ENCODE results near the gene TMEM200A.
"Not testable (repeated sequence)": the region's sequence is repeated elsewhere in the genome, so short reads cannot be mapped to it uniquely, and the experiment has no call there.

The TMEM200A gene

GRCh38 chr6:130365166-130366106 is at the start of gene TMEM200A:
TSS of gene TMEM200A (plus strand) at chr6:130366017. CDS start at chr6:130440423, 74,406 bp downstream.
- in situ Hi-C loops (cut with HindIII; ENCODE audit: low sequenced_read_pairs), result no loop called here

- in situ Hi-C loops (cut with HindIII; ENCODE audit: low sequenced_read_pairs), result no loop called here
These were observed 44.9 kb upstream of the TMEM200A start for GRCh38 chr6:130320908-130321307.

- in situ Hi-C loops (cut with HindIII; ENCODE audit: low sequenced_read_pairs), result no loop called here
These were observed 43.0 kb upstream of the TMEM200A start for GRCh38 chr6:130322673-130323268.

GRCh38 chr6:130324657-130325056 is 41.2 kb upstream of the TMEM200A start:
- in situ Hi-C loops (cut with HindIII; ENCODE audit: low sequenced_read_pairs), result no loop called here

GRCh38 chr6:130326496-130326895 is 39.3 kb upstream of the TMEM200A start:
- in situ Hi-C loops (cut with HindIII; ENCODE audit: low sequenced_read_pairs), result no loop called here

GRCh38 chr6:130337534-130337933 is 28.3 kb upstream of the TMEM200A start:
- in situ Hi-C loops (cut with HindIII; ENCODE audit: low sequenced_read_pairs), result no loop called here

DNA sequence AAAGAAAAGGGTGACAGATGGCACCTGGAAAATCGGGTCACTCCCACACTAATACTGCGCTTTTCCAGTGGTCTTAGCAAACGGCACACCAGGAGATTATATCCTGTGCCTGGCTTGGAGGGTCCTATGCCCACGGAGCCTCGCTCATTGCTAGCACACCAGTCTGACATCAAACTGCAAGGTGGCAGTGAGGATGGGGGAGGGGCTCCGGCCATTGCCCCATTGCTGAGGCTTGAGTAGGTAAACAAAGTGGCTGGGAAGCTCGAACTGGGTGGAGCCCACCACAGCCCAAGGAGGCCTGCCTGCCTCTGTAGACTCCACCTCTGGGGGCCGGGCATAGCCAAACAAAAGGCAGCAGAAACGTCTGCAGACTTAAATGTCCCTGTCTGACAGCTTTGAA is 19.5 kb upstream of the TMEM200A start:
- in situ Hi-C loops (cut with HindIII; ENCODE audit: low sequenced_read_pairs), result not testable (repeated sequence)

DNA sequence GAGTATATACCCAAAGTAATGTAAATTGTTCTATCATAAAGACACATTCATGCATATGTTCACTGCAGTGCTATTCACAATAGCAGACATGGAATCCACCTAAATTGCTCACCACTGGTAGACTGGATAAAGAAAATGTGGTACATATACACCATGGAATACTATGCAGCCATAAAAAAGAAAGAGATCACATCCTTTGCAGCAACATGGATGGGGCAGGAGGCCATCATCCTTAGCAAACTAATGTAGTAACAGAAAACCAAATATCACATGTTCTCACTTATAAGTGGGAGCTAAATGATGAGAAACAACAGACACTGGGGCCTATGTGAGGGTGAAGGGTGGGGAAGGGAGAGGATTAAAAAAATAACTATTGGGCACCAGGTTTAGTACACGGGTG is 11.5 kb upstream of the TMEM200A start:
- in situ Hi-C loops (cut with HindIII; ENCODE audit: low sequenced_read_pairs), result no loop called here

DNA sequence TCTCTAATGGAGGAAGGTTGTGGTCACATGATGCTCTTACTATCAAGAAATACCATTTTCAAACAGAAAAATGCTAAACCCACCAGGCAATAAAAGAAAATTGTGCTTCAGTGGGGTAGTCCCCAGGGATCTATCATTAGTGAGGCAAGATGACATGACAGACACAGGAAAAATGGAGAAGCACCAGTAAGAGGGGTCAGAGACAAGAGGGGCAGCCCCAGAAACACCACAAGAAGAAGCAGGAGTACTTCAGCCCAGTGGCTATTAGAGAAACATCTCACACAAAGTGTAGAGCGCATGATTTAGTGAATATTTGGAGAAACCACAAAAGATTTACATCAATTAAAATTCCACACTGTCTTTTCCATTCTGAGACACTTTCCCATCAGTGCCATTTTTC is 10.2 kb upstream of the TMEM200A start:
- in situ Hi-C loops (cut with HindIII; ENCODE audit: low sequenced_read_pairs), result no loop called here

DNA sequence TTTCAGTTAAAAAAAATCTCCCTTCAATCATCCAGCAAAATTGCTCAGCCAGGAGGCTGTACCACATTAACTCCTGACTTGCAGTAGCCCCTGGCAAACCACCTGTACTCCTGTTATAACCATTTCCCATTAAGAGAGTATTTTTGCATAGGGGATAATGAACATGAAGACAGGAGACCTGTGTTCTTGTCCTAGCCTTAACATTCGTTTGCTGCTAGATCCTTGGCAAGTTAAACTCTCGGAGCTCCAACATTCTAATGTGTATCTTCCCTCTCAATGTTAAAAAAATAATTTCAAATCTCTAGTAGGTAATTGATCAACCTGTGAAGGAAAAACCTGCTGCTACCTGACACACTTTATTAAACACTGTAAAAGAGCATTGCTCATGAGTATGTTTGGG is 8.4 kb upstream of the TMEM200A start:
- in situ Hi-C loops (cut with HindIII; ENCODE audit: low sequenced_read_pairs), result no loop called here

DNA sequence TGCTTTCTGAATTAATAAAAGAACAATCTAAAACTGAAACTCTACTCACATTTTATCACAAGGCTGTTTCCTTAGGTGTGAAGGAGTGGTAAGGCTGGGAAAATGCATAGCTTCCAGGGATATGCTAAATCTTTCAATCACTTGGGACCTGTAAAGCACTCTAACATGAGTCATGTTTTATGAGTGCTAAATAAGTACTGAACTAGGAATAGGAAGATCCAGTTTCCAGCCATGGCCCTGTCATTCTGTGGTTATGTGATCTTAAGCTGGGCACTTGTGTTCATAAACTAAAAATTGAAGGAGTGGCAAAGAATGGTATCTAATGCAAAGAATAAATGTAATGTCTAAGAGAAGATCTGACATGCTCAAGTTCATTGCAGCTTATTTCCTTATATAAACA is 6.1 kb upstream of the TMEM200A start:
- in situ Hi-C loops (cut with HindIII; ENCODE audit: low sequenced_read_pairs), result no loop called here

DNA sequence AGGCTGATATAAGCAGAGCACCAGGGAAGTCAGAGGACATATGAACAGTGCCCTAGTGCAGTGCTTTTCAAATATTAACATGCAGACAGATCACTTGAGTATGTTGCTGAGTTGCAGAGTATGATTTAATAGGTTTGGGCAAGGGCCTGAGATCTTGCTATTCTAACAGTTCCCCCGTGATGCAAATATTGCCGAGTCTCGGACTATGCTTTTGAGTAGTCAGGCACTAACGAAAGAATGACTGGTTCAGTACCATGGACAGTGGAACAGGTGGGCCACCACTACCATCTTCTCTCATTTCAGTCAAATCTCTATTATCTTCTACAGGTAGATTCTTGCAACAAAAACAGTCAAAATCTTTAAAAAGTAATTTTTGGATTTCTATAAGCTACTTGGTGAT is 3.7 kb upstream of the TMEM200A start:
- in situ Hi-C loops (cut with HindIII; ENCODE audit: low sequenced_read_pairs), result no loop called here

DNA sequence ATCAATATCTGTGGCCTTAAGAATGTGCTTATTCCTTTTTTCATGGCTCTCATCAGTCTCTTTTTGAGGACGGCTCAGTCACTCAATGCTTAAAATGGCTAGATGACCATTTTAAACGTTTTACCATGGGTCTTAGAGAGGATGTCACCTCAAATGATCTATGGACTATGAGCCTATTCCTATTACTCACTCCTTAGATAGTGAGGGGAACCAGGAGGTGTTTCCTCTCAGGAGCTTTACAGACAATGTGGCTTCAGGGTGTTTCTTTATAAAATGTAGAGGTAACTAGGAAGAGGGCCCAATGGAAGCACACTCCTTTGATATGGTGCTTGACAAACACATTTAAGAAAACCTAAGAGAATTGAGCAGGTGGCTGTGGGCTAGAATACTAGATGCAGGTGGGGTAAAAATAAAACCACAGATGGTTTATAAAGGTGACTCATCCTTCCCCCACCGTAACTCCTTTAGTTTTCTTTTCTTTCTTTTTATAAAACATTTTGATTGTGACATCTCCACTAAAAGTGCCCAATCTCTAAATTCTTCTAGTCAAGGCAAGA is 1.5 kb upstream of the TMEM200A start:
- in situ Hi-C loops (cut with HindIII; ENCODE audit: low sequenced_read_pairs), result no loop called here

GRCh38 chr6:130366107-130367005 is 539 bp downstream of the TMEM200A start:
- in situ Hi-C loops (cut with HindIII; ENCODE audit: low sequenced_read_pairs), result no loop called here

- in situ Hi-C loops (cut with HindIII; ENCODE audit: low sequenced_read_pairs), result no loop called here
These were observed 1.9 kb downstream of the TMEM200A start for GRCh38 chr6:130367767-130368166.

DNA sequence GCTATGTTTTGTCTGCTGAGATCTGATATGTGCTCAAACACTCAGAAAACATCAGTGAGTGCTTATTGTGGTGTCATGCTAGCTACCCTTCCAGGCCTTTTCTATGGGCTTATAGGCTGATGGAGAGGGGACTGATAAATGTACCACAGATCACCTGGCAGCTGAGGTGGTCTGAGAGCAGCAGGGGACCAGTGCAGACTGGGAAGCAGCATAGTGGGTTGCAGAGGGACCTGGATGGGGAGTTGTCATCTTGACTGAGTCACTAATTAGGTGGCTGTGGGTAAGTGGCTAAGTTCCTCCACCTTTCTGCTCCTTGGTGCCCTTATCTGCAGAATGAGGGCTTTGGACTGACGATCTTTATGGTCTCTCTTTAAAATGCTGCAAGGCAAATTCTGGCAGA is 2.8 kb downstream of the TMEM200A start:
- in situ Hi-C loops (cut with HindIII; ENCODE audit: low sequenced_read_pairs), result no loop called here

DNA sequence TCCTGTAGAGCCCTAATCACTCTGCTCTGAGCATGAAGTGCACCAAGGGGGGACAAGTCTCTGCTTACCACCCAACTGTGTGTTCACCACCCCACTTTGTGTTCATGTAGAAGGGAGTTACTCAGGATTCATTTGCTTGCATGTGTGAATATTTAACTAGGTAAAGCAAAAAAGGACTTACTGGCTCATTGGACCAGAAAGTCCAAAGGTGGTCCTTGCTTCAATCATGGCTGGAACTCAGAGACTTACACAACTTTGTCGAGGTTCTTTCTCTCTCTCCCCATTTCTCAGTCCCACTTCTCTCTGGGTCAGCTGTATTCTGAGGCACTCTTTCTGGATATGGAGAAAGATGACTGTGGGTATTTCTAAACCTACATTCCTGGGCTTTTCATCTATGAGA is 4.0 kb downstream of the TMEM200A start:
- in situ Hi-C loops (cut with HindIII; ENCODE audit: low sequenced_read_pairs), result no loop called here

GRCh38 chr6:130371921-130372420 is 6.2 kb downstream of the TMEM200A start:
- in situ Hi-C loops (cut with HindIII; ENCODE audit: low sequenced_read_pairs), result no loop called here

DNA sequence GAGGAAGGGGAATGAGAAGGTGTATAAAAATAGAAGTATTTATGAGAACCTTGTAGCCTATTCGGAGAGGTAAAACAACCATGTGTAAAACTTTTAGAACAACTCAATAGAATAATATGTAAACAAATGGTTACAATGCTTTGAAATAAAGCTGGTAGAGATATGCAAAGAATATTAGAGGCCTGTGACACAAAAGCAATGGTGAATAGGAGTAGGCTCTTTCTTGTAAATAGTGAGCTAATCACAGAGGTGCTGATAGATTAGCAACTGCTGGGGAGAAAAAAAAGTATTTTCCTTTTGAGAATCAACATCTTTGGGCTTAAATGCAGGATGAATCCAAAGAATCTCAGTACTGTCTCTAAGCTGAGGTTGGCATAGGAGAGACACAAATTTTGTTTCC is 7.0 kb downstream of the TMEM200A start:
- in situ Hi-C loops (cut with HindIII; ENCODE audit: low sequenced_read_pairs), result no loop called here

DNA sequence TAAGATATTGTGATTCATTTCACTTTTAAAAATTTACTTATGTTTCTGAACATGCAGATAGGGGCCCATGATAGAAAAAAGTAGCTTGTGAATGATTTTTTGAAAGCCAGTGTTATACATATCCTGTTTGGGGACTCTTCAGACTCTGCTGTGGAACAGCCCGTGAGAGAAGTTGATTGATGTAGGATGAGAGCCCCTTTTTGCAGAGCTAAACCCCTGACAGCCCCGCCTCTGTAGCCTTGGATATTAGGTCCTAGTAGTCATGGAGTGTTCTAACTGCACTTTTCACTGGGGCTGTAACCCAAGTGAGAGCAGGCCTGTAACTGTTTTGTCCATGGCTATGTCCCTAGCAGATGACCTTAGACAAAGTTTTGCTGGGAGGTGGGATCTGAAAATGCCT is 8.2 kb downstream of the TMEM200A start:
- in situ Hi-C loops (cut with HindIII; ENCODE audit: low sequenced_read_pairs), result no loop called here

DNA sequence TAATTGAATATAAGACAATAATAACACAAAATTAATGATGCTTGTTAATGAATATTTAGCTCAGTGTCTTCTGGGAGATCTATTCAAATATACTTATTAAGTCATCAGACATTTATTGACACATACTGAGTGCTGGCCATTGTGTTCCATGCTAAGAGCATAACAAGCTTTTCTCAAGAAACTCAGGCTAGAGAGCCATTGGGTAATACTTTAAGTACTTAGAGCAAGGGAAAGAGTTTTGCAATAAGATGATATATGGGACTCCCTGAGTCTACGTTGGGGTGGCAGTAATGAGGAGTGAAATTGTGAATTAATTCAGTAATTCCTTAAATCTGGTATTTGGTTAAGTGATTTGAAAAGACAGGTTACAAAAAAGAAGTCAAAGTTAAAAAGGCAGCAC is 11.1 kb downstream of the TMEM200A start:
- in situ Hi-C loops (cut with HindIII; ENCODE audit: low sequenced_read_pairs), result no loop called here

Measured in endothelial cell of hepatic sinusoid (primary cell).